NT2/D1 (cell line): ENCODE results near the gene MTMR3.

ENCODE experiments used
- YY1 ChIP-seq: IDR thresholded peaks from 2 replicates; pipeline ENCODE4 v1.6.1; 2011; ENCODE audit not compliant: insufficient read length, insufficient read depth
- ZNF274 ChIP-seq: IDR thresholded peaks from 2 replicates; pipeline ENCODE4 v1.6.1; 2011; ENCODE audit warnings: mild to moderate bottlenecking, low read depth, low read length

GRCh38 chr22:30056015-30056414 is 173.0 kb downstream of the MTMR3 start:
- no peak for TF ChIP-seq ZNF274
- no peak for TF ChIP-seq YY1
